HEK293 (cell line): ENCODE measurements around the gene AGAP1.

Source experiments
- CTCF ChIA-PET: fragments of 350-600 bp; formaldehyde crosslinking; extraction: SDS; loops from one replicate; lab custom pipeline; 2021; ENCODE audit warnings: antibody characterized with exemption; lab: Yijun Ruan, JAX
- POLR2A ChIA-PET: fragments of 300-600 bp; formaldehyde crosslinking; extraction: SDS; loops from one replicate; lab custom pipeline; 2020; ENCODE audit warnings: antibody characterized with exemption, inconsistent platforms; lab: Yijun Ruan, JAX
- H3K27ac ChIP-seq: fragments of 200-500 bp; sonication (Bioruptor generic); 2 replicates; pipeline ENCODE4 v1.5.1; 2014; ENCODE audit warnings: low read depth, low read length, control low read depth, inconsistent platforms; ENCODE audit errors: extremely low read depth
- H3K36me3 ChIP-seq, 2 experiments: fragments of 200-500 bp in 1 of 2; sonication (Bioruptor generic) in 1 of 2; 1 replicate in 1 of 2; 2 replicates in 1 of 2; pipeline ENCODE4 v1.5.1; 2014 to 2017; ENCODE audit warnings: inconsistent platforms in 2 of 2, low read length in 2 of 2; ENCODE audit not compliant: control insufficient read depth in 2 of 2, insufficient read depth in 1 of 2
- H3K4me1 ChIP-seq: fragments of 200-500 bp; sonication (Bioruptor generic); 2 replicates; pipeline ENCODE4 v1.5.1; 2014; ENCODE audit warnings: mild to moderate bottlenecking, low read length, inconsistent platforms; ENCODE audit not compliant: control insufficient read depth, insufficient read depth
- H3K4me3 ChIP-seq: 2 replicates; pipeline ENCODE4 v1.5.1; 2011; ENCODE audit warnings: low read depth, mild to moderate bottlenecking, control low read depth, low read length, moderate library complexity
- H3K9me3 ChIP-seq: fragments of 200-500 bp; sonication (Bioruptor generic); 2 replicates; pipeline ENCODE4 v1.5.1; 2014; ENCODE audit warnings: low read depth, low read length, inconsistent platforms; ENCODE audit not compliant: control insufficient read depth, insufficient read depth
- EGR2 ChIP-seq: fragments of 450-650 bp; formaldehyde crosslinking; IDR thresholded peaks from 2 replicates; pipeline ENCODE4 v1.5.1; 2016; ENCODE audit warnings: low read depth, missing biosample characterization, missing genetic modification characterization
- FEZF1 ChIP-seq: fragments of 450-650 bp; formaldehyde crosslinking; IDR thresholded peaks from 2 replicates; pipeline ENCODE4 v1.5.1; 2016; ENCODE audit warnings: missing biosample characterization, missing genetic modification characterization
- GLI2 ChIP-seq: fragments of 450-650 bp; formaldehyde crosslinking; IDR thresholded peaks from 2 replicates; pipeline ENCODE4; 2017; ENCODE audit warnings: missing biosample characterization, missing genetic modification characterization, low read depth, borderline replicate concordance
- MEIS1 ChIP-seq: sonication (generic); formaldehyde crosslinking; IDR thresholded peaks from 2 replicates; pipeline ENCODE4 v1.8.1; 2022; ENCODE audit warnings: missing genetic modification reagents, mild to moderate bottlenecking, borderline replicate concordance
- PRDM6 ChIP-seq: fragments of 450-650 bp; formaldehyde crosslinking; IDR thresholded peaks from 2 replicates; pipeline ENCODE4 v1.5.1; 2017; ENCODE audit warnings: missing biosample characterization, missing genetic modification characterization
- SP7 ChIP-seq: fragments of 450-650 bp; formaldehyde crosslinking; IDR thresholded peaks from 2 replicates; pipeline ENCODE4 v1.5.1; 2016; ENCODE audit warnings: missing biosample characterization, missing genetic modification characterization
- ZBTB20 ChIP-seq: fragments of 450-650 bp; formaldehyde crosslinking; IDR thresholded peaks from 2 replicates; pipeline ENCODE4 v1.5.1; 2016; ENCODE audit warnings: missing biosample characterization, missing genetic modification characterization
- ZBTB6 ChIP-seq: fragments of 450-650 bp; formaldehyde crosslinking; IDR thresholded peaks from 2 replicates; pipeline ENCODE4 v1.5.1; 2017; ENCODE audit warnings: missing biosample characterization, missing genetic modification characterization
- ZBTB8A ChIP-seq: fragments of 450-650 bp; formaldehyde crosslinking; IDR thresholded peaks from 2 replicates; pipeline ENCODE4 v1.5.1; 2016; ENCODE audit warnings: missing biosample characterization, missing genetic modification characterization
- ZFHX2 ChIP-seq: fragments of 450-650 bp; formaldehyde crosslinking; conservative IDR thresholded peaks from 2 replicates; pipeline ENCODE4 v1.5.1; 2016; ENCODE audit warnings: missing biosample characterization, missing genetic modification characterization
- ZNF114 ChIP-seq: fragments of 450-650 bp; formaldehyde crosslinking; IDR thresholded peaks from 2 replicates; pipeline ENCODE4 v1.5.0; 2017; ENCODE audit warnings: missing biosample characterization, missing genetic modification characterization
- ZNF121 ChIP-seq: fragments of 450-650 bp; formaldehyde crosslinking; IDR thresholded peaks from 2 replicates; pipeline ENCODE4 v1.5.1; 2016; ENCODE audit warnings: missing biosample characterization, missing genetic modification characterization
- ZNF221 ChIP-seq: fragments of 450-650 bp; formaldehyde crosslinking; IDR thresholded peaks from 2 replicates; pipeline ENCODE4 v1.5.1; 2017; ENCODE audit warnings: missing biosample characterization, missing genetic modification characterization, borderline replicate concordance
- ZNF23 ChIP-seq: fragments of 450-650 bp; formaldehyde crosslinking; IDR thresholded peaks from 2 replicates; pipeline ENCODE4 v1.5.1; 2016; ENCODE audit warnings: missing biosample characterization, missing genetic modification characterization, borderline replicate concordance
- ZNF248 ChIP-seq: fragments of 450-650 bp; formaldehyde crosslinking; IDR thresholded peaks from 2 replicates; pipeline ENCODE4 v1.5.1; 2017; ENCODE audit warnings: missing biosample characterization, missing genetic modification characterization
- ZNF391 ChIP-seq: fragments of 450-650 bp; formaldehyde crosslinking; IDR thresholded peaks from 2 replicates; pipeline ENCODE4 v1.5.1; 2016; ENCODE audit warnings: low read depth, missing biosample characterization, missing genetic modification characterization, borderline replicate concordance
- ZNF510 ChIP-seq: fragments of 450-650 bp; formaldehyde crosslinking; IDR thresholded peaks from 2 replicates; pipeline ENCODE4 v1.5.1; 2018; ENCODE audit warnings: mild to moderate bottlenecking, missing genetic modification characterization, missing biosample characterization; ENCODE audit not compliant: insufficient replicate concordance
- ZNF548 ChIP-seq: fragments of 450-650 bp; formaldehyde crosslinking; IDR thresholded peaks from 2 replicates; pipeline ENCODE4 v1.5.1; 2016; ENCODE audit warnings: missing biosample characterization, missing genetic modification characterization
- ZNF558 ChIP-seq: fragments of 450-650 bp; formaldehyde crosslinking; IDR thresholded peaks from 2 replicates; pipeline ENCODE4 v1.5.1; 2016; ENCODE audit warnings: missing biosample characterization, missing genetic modification characterization
- ZNF837 ChIP-seq: fragments of 450-650 bp; formaldehyde crosslinking; IDR thresholded peaks from 2 replicates; pipeline ENCODE4 v1.5.1; 2016; ENCODE audit warnings: missing biosample characterization, missing genetic modification characterization
- TF ChIP-seq, protein P1 (sequence below): fragments of 450-650 bp; formaldehyde crosslinking; conservative IDR thresholded peaks from 2 replicates; pipeline ENCODE4 v1.5.1; 2016; ENCODE audit warnings: low read depth, missing biosample characterization, missing genetic modification characterization
- TF ChIP-seq, protein P2 (sequence below): fragments of 450-650 bp; formaldehyde crosslinking; IDR thresholded peaks from 2 replicates; pipeline ENCODE4 v1.5.1; 2016; ENCODE audit warnings: missing biosample characterization, missing genetic modification characterization

Gene AGAP1

DNA sequence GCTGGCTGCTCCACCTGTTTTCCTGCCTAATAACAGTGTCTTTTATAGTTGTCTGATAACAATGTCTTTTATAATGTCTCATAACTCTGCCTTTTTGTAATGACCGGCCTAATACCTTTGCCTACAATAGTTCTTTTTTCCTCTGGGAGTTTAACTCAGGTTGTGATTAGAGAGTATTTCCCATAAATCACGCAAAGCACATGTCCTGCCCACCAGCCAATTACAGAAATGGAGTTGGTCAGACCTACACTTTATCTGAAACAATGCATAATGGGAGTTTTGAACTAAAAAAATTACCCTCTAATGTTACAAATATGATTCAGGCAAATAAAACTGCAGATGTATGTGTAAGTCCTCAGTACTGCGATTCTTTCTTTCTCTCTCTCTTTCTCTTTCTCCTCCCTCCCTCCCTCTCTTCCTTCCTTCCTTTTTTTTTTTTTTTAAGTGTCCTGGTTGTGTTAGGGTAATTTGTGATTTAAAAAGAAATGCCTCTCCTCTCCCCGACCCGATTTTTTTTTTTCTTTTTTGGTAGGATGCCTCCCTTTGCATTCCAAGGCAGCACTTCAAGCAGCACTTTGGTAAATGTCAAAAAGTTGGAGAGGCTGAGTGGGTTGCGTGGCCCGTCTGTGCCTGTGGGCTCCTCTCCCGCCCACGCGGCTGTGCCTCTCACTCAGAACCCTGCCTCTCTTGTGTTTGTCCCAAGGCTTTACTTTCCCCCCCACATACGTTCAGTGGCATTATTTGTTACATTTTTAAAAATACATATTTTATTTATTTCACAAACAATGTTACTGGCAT lies 147.3 kb downstream of the AGAP1 start:
- ChIA-PET POLR2A (no interaction called here), CTCF (no interaction called here)
- H3K9me3 ChIP-seq, result no peaks in the 10 kb centered on the region
- H3K4me1 ChIP-seq, result peaks cover 27% of the 10 kb centered on the region
- H3K27ac ChIP-seq, result no peak overlapping the region
- peak; percentile 64 for TF ChIP-seq EGR2 (tag by site-specific recombination)
- no peak for TF ChIP-seq ZNF221 (tag by site-specific recombination)
- peak; percentile 49 for TF ChIP-seq SP7 (tag by site-specific recombination)
- TF ChIP-seq PRDM6 (tag by site-specific recombination), result peak; percentile 71
- TF ChIP-seq ZFHX2 (tag by site-specific recombination), result peak; percentile 78
- TF ChIP-seq FEZF1, result peak; percentile 77
- no peaks in the 10 kb centered on the region for H3K36me3 ChIP-seq
- H3K4me3 ChIP-seq, result no peak overlapping the region

DNA sequence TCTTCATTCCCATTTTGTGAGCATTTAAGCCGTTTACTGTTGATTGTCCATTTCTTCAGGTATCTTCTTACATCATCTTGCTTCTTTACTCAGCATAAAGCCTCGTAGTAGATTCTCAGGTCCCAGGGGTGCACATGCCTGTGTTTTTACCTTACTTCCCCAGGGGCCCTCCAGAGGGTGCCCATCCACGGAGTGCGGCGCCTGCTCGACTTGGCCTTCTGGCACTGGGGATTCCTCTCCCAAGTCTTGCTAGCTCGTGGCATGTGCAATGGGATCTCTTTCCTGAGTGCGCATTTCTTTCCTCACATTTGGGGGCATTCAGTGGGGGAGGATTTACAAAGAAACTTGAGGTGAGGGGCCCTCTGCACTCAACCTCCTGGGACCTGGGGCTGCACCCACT lies 148.1 kb downstream of the AGAP1 start:
- peaks cover 27% of the 10 kb centered on the region for H3K4me1 ChIP-seq
- H3K36me3 ChIP-seq, result no peaks in the 10 kb centered on the region
- CTCF ChIA-PET, result interaction anchor here (1.1 kb wide), 1 partner anchor 29 kb away, joined by 3 read pairs; no protein-coding TSS in a partner anchor
- no peak overlapping the region; the same call in 1 of the 2 replicates for H3K27ac ChIP-seq
- H3K9me3 ChIP-seq, result no peaks in the 10 kb centered on the region
- no peak for TF ChIP-seq ZNF548
- TF ChIP-seq ZBTB6, result no peak
- no peak for TF ChIP-seq ZNF23 (tag by site-specific recombination)
- no peak for TF ChIP-seq ZNF248
- TF ChIP-seq ZNF558 (tag by site-specific recombination), result no peak
- TF ChIP-seq, protein P1, sequence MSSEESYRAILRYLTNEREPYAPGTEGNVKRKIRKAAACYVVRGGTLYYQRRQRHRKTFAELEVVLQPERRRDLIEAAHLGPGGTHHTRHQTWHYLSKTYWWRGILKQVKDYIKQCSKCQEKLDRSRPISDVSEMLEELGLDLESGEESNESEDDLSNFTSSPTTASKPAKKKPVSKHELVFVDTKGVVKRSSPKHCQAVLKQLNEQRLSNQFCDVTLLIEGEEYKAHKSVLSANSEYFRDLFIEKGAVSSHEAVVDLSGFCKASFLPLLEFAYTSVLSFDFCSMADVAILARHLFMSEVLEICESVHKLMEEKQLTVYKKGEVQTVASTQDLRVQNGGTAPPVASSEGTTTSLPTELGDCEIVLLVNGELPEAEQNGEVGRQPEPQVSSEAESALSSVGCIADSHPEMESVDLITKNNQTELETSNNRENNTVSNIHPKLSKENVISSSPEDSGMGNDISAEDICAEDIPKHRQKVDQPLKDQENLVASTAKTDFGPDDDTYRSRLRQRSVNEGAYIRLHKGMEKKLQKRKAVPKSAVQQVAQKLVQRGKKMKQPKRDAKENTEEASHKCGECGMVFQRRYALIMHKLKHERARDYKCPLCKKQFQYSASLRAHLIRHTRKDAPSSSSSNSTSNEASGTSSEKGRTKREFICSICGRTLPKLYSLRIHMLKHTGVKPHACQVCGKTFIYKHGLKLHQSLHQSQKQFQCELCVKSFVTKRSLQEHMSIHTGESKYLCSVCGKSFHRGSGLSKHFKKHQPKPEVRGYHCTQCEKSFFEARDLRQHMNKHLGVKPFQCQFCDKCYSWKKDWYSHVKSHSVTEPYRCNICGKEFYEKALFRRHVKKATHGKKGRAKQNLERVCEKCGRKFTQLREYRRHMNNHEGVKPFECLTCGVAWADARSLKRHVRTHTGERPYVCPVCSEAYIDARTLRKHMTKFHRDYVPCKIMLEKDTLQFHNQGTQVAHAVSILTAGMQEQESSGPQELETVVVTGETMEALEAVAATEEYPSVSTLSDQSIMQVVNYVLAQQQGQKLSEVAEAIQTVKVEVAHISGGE (tag by site-specific recombination), result no peak
- TF ChIP-seq, all 188 proteins: peak for 0
- no peak overlapping the region for H3K4me3 ChIP-seq
- POLR2A ChIA-PET, result no interaction called here

GRCh38 chr2:235642446-235643098 lies 148.7 kb downstream of the AGAP1 start:
- CTCF ChIA-PET, result interaction anchor here (1.1 kb wide), 1 partner anchor 29 kb away, joined by 3 read pairs; no protein-coding TSS in a partner anchor
- H3K27ac ChIP-seq, result no peak overlapping the region; the same call in 1 of the 2 replicates
- TF ChIP-seq ZNF510 (no peak), ZNF121 (tag by site-specific recombination) (no peak), GLI2 (no peak), MEIS1 (no peak), ZNF391 (tag by site-specific recombination) (no peak), ZNF114 (tag by site-specific recombination) (no peak), ZBTB8A (tag by site-specific recombination) (no peak), ZNF837 (tag by site-specific recombination) (no peak), ZBTB20 (tag by site-specific recombination) (no peak)
- TF ChIP-seq, protein P2, sequence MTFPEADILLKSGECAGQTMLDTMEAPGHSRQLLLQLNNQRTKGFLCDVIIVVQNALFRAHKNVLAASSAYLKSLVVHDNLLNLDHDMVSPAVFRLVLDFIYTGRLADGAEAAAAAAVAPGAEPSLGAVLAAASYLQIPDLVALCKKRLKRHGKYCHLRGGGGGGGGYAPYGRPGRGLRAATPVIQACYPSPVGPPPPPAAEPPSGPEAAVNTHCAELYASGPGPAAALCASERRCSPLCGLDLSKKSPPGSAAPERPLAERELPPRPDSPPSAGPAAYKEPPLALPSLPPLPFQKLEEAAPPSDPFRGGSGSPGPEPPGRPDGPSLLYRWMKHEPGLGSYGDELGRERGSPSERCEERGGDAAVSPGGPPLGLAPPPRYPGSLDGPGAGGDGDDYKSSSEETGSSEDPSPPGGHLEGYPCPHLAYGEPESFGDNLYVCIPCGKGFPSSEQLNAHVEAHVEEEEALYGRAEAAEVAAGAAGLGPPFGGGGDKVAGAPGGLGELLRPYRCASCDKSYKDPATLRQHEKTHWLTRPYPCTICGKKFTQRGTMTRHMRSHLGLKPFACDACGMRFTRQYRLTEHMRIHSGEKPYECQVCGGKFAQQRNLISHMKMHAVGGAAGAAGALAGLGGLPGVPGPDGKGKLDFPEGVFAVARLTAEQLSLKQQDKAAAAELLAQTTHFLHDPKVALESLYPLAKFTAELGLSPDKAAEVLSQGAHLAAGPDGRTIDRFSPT (tag by site-specific recombination), result no peak

More at GRCh38 chr2:235642446-235643098, 148.7 kb downstream of the AGAP1 start:
- Histone ChIP-seq H3K9me3 (no peaks in the 10 kb centered on the region), H3K36me3 (no peaks in the 10 kb centered on the region), H3K4me1 (peaks cover 27% of the 10 kb centered on the region), H3K4me3 (no peak overlapping the region)
- POLR2A ChIA-PET, result no interaction called here
